Hepatocyte (in vitro differentiated cells): ENCODE data around the gene TOLLIP.

Source experiments
- EZH2 ChIP-seq: fragments of 200-600 bp; sonication (generic); IDR thresholded peaks from 2 replicates; pipeline ENCODE4 v1.6.1; 2016; ENCODE audit warnings: antibody characterized with exemption, mild to moderate bottlenecking, borderline replicate concordance
- EZH2phosphoT487 ChIP-seq: fragments of 200-600 bp; sonication (generic); IDR thresholded peaks from one replicate; pipeline ENCODE4 v1.6.1; 2018; ENCODE audit warnings: antibody characterized with exemption, mild to moderate bottlenecking, low read depth, moderate library complexity; ENCODE audit not compliant: unreplicated experiment, severe bottlenecking
- TF ChIP-seq, protein P1 (sequence below): fragments of 200-600 bp; sonication (generic); IDR thresholded peaks from 2 replicates; pipeline ENCODE4 v1.5.1; 2016; ENCODE audit warnings: antibody characterized with exemption, mild to moderate bottlenecking; ENCODE audit not compliant: poor library complexity

DNA sequence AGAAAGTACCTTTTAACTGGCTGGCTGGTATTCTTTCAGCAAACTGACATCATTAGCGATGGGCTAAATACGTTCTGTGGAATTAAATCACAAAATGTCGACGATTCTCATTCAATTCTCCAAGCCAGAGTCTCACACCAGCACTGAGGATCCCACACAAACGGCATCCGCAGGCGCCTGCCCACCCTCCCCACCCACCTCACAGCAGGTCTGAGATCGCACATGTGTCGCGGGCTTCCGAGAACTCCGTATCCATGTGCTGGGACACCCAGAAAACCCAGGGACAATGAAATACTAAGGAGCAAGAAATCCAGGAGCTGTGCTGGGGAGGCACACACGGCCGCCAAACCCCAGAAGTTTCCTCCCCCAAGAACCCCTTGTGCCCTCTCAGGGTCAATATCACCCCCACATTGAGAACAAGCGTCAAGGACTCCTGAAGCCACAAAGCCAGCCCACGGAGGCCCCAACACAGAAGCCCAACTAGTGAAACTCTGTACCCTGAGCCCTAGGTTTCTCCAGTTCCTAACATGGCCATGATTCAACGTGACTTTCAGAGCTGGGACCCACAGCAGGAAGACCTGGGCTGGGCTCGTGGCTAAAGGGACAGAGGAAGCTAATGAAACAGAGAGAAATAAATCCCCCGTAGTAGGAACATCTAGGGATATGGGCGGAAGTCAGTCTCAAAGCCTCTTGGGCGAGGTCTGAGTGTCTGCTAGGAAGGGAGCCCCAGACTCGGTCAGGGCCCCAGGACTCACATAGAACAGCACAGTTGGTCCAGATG is 8.0 kb downstream of the TOLLIP start:
- TF ChIP-seq, protein P1, sequence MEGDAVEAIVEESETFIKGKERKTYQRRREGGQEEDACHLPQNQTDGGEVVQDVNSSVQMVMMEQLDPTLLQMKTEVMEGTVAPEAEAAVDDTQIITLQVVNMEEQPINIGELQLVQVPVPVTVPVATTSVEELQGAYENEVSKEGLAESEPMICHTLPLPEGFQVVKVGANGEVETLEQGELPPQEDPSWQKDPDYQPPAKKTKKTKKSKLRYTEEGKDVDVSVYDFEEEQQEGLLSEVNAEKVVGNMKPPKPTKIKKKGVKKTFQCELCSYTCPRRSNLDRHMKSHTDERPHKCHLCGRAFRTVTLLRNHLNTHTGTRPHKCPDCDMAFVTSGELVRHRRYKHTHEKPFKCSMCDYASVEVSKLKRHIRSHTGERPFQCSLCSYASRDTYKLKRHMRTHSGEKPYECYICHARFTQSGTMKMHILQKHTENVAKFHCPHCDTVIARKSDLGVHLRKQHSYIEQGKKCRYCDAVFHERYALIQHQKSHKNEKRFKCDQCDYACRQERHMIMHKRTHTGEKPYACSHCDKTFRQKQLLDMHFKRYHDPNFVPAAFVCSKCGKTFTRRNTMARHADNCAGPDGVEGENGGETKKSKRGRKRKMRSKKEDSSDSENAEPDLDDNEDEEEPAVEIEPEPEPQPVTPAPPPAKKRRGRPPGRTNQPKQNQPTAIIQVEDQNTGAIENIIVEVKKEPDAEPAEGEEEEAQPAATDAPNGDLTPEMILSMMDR, result no peak
- no peak for TF ChIP-seq EZH2
- no peak for TF ChIP-seq EZH2phosphoT487
